Measurements from ENCODE around the gene DNAAF3. TPM values are rescaled to one million over a fixed set of nuclear protein-coding genes. Genes with fewer than 3 reads are reported as not detected.

Gene DNAAF3
- total RNA-seq, 4 donors from 2014 or later = 0.71 to 10.3 (median 0.99) TPM

GRCh38 chr19:55116859-55117662 lies 49.4 kb downstream of the DNAAF3 start, which contains the start of gene PPP1R12C:
TSS of gene PPP1R12C (minus strand) at chr19:55117637. CDS start at chr19:55117543, 94 bp downstream.
- H3K4me3 ChIP-seq (ENCODE audit: low read depth, poor library complexity, severe bottlenecking) = peak within 1 kb of the TSS; percentile 81
- DNase-seq (ENCODE audit: low spot score in 2 of 2) = peak in 1 of 2 donors; percentile 89
- 0 to 1% methylated on average over 22 to 40 of the region's 97 CpGs for WGBS, 2 donors
- intact Hi-C loops (cut with DNase I; ENCODE audit: low total_unique reads) = no loop called here
- no peak for TF ChIP-seq POLR2A (IDR thresholded peaks at IDR 0.05)

- H3K4me3 ChIP-seq (ENCODE audit: low read depth, poor library complexity, severe bottlenecking) = peak overlapping the region; percentile 81
- TF ChIP-seq CTCF (IDR thresholded peaks at IDR 0.05) (no peak), POLR2A (IDR thresholded peaks at IDR 0.05) (no peak)
- 1% methylated on average over 25 of the region's 25 CpGs for WGBS, 2 donors
- peak; percentile 69 to 95 for DNase-seq (ENCODE audit: low spot score in 2 of 2)
- intact Hi-C loops (cut with DNase I; ENCODE audit: low total_unique reads) = no loop called here
Measured at GRCh38 chr19:55116232-55116858, 50.1 kb downstream of the DNAAF3 start.

- intact Hi-C loops (cut with DNase I; ENCODE audit: low total_unique reads) = no loop called here
- no peak overlapping the region for H3K4me3 ChIP-seq (ENCODE audit: low read depth, poor library complexity, severe bottlenecking)
- 54 to 60% methylated on average over 13 of the region's 13 CpGs for WGBS, 2 donors
- TF ChIP-seq POLR2A (IDR thresholded peaks at IDR 0.05) = no peak
- no peak for TF ChIP-seq CTCF (IDR thresholded peaks at IDR 0.05)
- no peak for DNase-seq (ENCODE audit: low spot score in 2 of 2)
Measured at GRCh38 chr19:55115446-55116065, 50.9 kb downstream of the DNAAF3 start.

GRCh38 chr19:55114566-55115145 lies 51.8 kb downstream of the DNAAF3 start:
- intact Hi-C loops (cut with DNase I; ENCODE audit: low total_unique reads) = no loop called here
- TF ChIP-seq CTCF (IDR thresholded peaks at IDR 0.05) (no peak), POLR2A (IDR thresholded peaks at IDR 0.05) (no peak)
- WGBS, 2 donors = 84 to 86% methylated on average over 9 of the region's 9 CpGs
- DNase-seq (ENCODE audit: low spot score in 2 of 2) = no peak
- no peak overlapping the region for H3K4me3 ChIP-seq (ENCODE audit: low read depth, poor library complexity, severe bottlenecking)

- no peak overlapping the region for H3K4me3 ChIP-seq (ENCODE audit: low read depth, poor library complexity, severe bottlenecking)
- peak; percentile 87 to 97 for DNase-seq (ENCODE audit: low spot score in 2 of 2)
- intact Hi-C loops (cut with DNase I; ENCODE audit: low total_unique reads) = no loop called here
- no peak for TF ChIP-seq CTCF (IDR thresholded peaks at IDR 0.05)
- no peak for TF ChIP-seq POLR2A (IDR thresholded peaks at IDR 0.05)
- 28 to 31% methylated on average over 12 of the region's 12 CpGs for WGBS, 2 donors
Measured at GRCh38 chr19:55113570-55114039, 52.8 kb downstream of the DNAAF3 start.

Measured in lower leg skin (tissue), 4 donors.